ENCODE data around the gene ACOX2. TPM values are rescaled to one million over a fixed set of nuclear protein-coding genes. Genes with fewer than 3 reads are reported as not detected.

Gene ACOX2
- total RNA-seq, 1 experiment from 2014 or later, result 7.2 TPM

DNA sequence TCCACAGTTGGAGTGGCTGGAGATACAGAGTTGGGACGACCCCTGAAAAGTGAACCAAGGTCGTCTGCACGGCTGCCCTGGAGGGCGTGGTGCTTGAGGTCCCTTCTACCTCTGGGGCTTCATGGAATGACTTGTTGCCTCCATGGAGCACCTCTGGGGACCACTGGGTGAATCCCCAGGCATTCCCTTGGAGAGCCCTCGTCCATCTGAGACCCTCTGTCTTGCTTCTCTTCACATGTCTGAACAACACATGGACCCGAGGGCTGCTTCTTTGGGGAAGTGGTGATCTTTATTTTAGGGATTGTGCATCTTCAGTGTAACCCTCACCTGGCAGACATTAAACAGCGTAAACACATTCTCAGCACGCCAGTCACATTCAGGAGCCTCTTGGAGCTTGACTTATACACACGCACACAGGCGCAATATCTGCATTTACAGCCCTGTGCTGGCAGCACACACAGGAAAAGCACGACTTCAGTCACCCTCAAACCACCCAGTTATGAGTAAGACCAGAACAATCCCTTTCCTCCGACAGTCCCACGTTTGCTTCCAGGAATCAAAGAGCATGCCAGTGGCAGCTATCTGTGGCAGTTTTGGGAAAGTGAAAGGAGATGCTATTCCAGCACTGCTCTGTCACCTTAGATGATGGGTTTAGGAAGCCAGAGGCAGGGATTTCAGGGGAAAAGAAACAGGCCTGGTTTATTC is 27.6 kb upstream of the ACOX2 start:
- no peaks in the 10 kb centered on the region for H3K36me3 ChIP-seq (ENCODE audit: insufficient read depth, low read length, poor library complexity, severe bottlenecking)
- H3K4me1 ChIP-seq (ENCODE audit: insufficient read depth, low read length, poor library complexity, severe bottlenecking), result no peaks in the 10 kb centered on the region
- no peaks in the 10 kb centered on the region for H3K9me3 ChIP-seq (ENCODE audit: low read depth, low read length, poor library complexity, severe bottlenecking)
- no peak overlapping the region for H3K4me3 ChIP-seq (ENCODE audit: low read depth, low read length, poor library complexity, severe bottlenecking)
- CTCF ChIA-PET, result interaction anchor here (0.5 kb wide), 1 partner anchor 247 kb away, joined by 4 read pairs; no protein-coding TSS in a partner anchor
- POLR2A ChIA-PET (ENCODE audit: low non-redundant PET), result no interaction called here
- H3K27me3 ChIP-seq (replicated peaks; ENCODE audit: insufficient read depth, low read depth, low read length, poor library complexity), result no peaks in the 10 kb centered on the region
- no peak overlapping the region for H3K27ac ChIP-seq (ENCODE audit: low read depth, low read length, poor library complexity, severe bottlenecking)
- no TSS peak for BruUV-seq (replicated peaks)
- no peak for DNase-seq (ENCODE audit: low spot score)
- intact Hi-C loops (cut with micrococcal nuclease; ENCODE audit: unreplicated experiment), result no loop called here
- TF ChIP-seq, protein P1, sequence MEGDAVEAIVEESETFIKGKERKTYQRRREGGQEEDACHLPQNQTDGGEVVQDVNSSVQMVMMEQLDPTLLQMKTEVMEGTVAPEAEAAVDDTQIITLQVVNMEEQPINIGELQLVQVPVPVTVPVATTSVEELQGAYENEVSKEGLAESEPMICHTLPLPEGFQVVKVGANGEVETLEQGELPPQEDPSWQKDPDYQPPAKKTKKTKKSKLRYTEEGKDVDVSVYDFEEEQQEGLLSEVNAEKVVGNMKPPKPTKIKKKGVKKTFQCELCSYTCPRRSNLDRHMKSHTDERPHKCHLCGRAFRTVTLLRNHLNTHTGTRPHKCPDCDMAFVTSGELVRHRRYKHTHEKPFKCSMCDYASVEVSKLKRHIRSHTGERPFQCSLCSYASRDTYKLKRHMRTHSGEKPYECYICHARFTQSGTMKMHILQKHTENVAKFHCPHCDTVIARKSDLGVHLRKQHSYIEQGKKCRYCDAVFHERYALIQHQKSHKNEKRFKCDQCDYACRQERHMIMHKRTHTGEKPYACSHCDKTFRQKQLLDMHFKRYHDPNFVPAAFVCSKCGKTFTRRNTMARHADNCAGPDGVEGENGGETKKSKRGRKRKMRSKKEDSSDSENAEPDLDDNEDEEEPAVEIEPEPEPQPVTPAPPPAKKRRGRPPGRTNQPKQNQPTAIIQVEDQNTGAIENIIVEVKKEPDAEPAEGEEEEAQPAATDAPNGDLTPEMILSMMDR (conservative IDR thresholded peaks at IDR 0.05; ENCODE audit: low read depth, low read length), result no peak
- TF ChIP-seq EZH2 (IDR thresholded peaks at IDR 0.05; ENCODE audit: borderline replicate concordance, low read depth, low read length, poor library complexity, severe bottlenecking), result no peak

DNA sequence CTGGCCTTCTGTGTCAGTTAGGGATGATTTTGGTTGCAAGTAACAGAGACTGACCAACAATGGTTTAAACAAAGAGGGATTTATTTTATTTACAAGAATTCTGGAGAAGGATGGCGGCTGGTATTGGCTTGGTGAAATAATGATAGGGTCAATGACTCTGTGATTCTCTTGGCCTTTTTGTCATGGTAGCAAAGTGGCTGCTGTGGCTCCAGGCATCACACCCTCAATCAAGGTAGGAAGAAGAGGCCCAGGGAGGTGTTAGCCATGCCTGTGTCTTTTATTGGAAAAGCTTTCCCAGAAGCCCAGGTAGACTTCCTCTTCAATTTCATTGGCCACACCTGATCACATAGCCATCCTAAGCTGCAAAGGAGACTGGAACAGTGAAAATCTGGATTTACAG is 27.1 kb upstream of the ACOX2 start:
- ChIA-PET POLR2A (ENCODE audit: low non-redundant PET) (interaction anchor here (0.6 kb wide), 1 partner anchor 19 kb away, joined by 12 read pairs; no protein-coding TSS in a partner anchor), CTCF (no interaction called here)
- no peaks in the 10 kb centered on the region for H3K36me3 ChIP-seq (ENCODE audit: insufficient read depth, low read length, poor library complexity, severe bottlenecking)
- DNase-seq (ENCODE audit: low spot score), result no peak
- no peak overlapping the region for H3K4me3 ChIP-seq (ENCODE audit: low read depth, low read length, poor library complexity, severe bottlenecking)
- TF ChIP-seq EZH2 (IDR thresholded peaks at IDR 0.05; ENCODE audit: borderline replicate concordance, low read depth, low read length, poor library complexity, severe bottlenecking), result no peak
- TF ChIP-seq, protein P1 (conservative IDR thresholded peaks at IDR 0.05; ENCODE audit: low read depth, low read length), result no peak
- no peaks in the 10 kb centered on the region for H3K9me3 ChIP-seq (ENCODE audit: low read depth, low read length, poor library complexity, severe bottlenecking)
- intact Hi-C loops (cut with micrococcal nuclease; ENCODE audit: unreplicated experiment), result no loop called here
- no peaks in the 10 kb centered on the region for H3K4me1 ChIP-seq (ENCODE audit: insufficient read depth, low read length, poor library complexity, severe bottlenecking)
- no peak overlapping the region for H3K27ac ChIP-seq (ENCODE audit: low read depth, low read length, poor library complexity, severe bottlenecking)
- H3K27me3 ChIP-seq (replicated peaks; ENCODE audit: insufficient read depth, low read depth, low read length, poor library complexity), result no peaks in the 10 kb centered on the region
- no TSS peak for BruUV-seq (replicated peaks)

DNA sequence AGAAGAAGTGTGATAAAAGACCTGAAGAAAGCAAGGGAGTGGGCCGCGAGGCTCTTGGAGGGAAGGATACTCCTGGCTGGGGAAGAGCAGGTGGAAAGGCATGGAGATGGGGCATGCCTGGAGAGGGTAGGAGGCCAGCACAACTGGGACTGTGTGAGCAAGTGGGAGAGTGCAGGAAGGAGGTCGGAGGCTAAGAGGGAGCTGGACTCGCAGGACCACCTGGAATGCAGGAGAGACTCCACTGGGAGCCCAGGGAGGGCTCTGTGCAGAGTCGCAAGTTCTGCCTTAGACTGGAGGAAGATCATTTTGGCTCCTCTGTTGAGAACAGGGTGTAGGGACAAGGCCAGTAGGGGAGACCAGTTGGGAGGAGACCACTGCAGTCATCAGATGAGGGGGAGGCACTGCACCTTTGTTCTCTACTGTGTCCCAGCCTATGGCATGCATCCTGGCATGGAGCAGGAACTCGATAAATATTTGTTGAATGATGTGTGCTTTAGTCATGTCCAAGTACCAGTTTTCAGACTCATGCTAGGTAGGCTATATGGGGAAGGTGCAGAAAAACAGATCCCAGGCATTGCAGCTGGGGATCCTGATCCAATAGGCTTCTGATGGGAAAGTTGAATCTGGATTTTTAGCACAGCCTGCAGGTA is 26.5 kb upstream of the ACOX2 start:
- no peaks in the 10 kb centered on the region for H3K9me3 ChIP-seq (ENCODE audit: low read depth, low read length, poor library complexity, severe bottlenecking)
- intact Hi-C loops (cut with micrococcal nuclease; ENCODE audit: unreplicated experiment), result no loop called here
- no peak for DNase-seq (ENCODE audit: low spot score)
- H3K36me3 ChIP-seq (ENCODE audit: insufficient read depth, low read length, poor library complexity, severe bottlenecking), result no peaks in the 10 kb centered on the region
- POLR2A ChIA-PET (ENCODE audit: low non-redundant PET), result interaction anchor here (0.6 kb wide), 1 partner anchor 20 kb away, joined by 12 read pairs; no protein-coding TSS in a partner anchor
- CTCF ChIA-PET, result no interaction called here
- no peak for TF ChIP-seq EZH2 (IDR thresholded peaks at IDR 0.05; ENCODE audit: borderline replicate concordance, low read depth, low read length, poor library complexity, severe bottlenecking)
- TF ChIP-seq, protein P1 (conservative IDR thresholded peaks at IDR 0.05; ENCODE audit: low read depth, low read length), result no peak
- H3K4me1 ChIP-seq (ENCODE audit: insufficient read depth, low read length, poor library complexity, severe bottlenecking), result no peaks in the 10 kb centered on the region
- H3K27me3 ChIP-seq (replicated peaks; ENCODE audit: insufficient read depth, low read depth, low read length, poor library complexity), result no peaks in the 10 kb centered on the region
- H3K4me3 ChIP-seq (ENCODE audit: low read depth, low read length, poor library complexity, severe bottlenecking), result no peak overlapping the region
- BruUV-seq (replicated peaks), result no TSS peak
- H3K27ac ChIP-seq (ENCODE audit: low read depth, low read length, poor library complexity, severe bottlenecking), result no peak overlapping the region

Data from A673 (cell line).